ENCODE results near the gene UBE2H.

- no peak for TF ChIP-seq POLR2AphosphoS5 (IDR thresholded peaks at IDR 0.05)
- TF ChIP-seq, protein P1, sequence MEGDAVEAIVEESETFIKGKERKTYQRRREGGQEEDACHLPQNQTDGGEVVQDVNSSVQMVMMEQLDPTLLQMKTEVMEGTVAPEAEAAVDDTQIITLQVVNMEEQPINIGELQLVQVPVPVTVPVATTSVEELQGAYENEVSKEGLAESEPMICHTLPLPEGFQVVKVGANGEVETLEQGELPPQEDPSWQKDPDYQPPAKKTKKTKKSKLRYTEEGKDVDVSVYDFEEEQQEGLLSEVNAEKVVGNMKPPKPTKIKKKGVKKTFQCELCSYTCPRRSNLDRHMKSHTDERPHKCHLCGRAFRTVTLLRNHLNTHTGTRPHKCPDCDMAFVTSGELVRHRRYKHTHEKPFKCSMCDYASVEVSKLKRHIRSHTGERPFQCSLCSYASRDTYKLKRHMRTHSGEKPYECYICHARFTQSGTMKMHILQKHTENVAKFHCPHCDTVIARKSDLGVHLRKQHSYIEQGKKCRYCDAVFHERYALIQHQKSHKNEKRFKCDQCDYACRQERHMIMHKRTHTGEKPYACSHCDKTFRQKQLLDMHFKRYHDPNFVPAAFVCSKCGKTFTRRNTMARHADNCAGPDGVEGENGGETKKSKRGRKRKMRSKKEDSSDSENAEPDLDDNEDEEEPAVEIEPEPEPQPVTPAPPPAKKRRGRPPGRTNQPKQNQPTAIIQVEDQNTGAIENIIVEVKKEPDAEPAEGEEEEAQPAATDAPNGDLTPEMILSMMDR (IDR thresholded peaks at IDR 0.05) = no peak
- no peak for TF ChIP-seq EP300 (IDR thresholded peaks at IDR 0.05)
Measured at GRCh38 chr7:129970816-129971215, 18.1 kb upstream of the UBE2H start.
